SK-N-SH treated with all-trans-retinoic acid at 6 μM for 48 hours (cell line): ENCODE measurements around the gene HIF3A.

Source experiments
- CSRNP3 ChIP-seq: fragments of 250-450 bp; sonication (Bioruptor Pico); IDR thresholded peaks from 2 replicates; pipeline ENCODE4 v1.5.1; 2021; ENCODE audit warnings: mild to moderate bottlenecking, moderate library complexity
- OSR1 ChIP-seq: fragments of 250-450 bp; sonication (Bioruptor Pico); IDR thresholded peaks from 2 replicates; pipeline ENCODE4 v1.8.0; 2022; ENCODE audit warnings: moderate library complexity, mild to moderate bottlenecking, inconsistent platforms
- PATZ1 ChIP-seq: fragments of 250-450 bp; sonication (Bioruptor Pico); IDR thresholded peaks from 2 replicates; pipeline ENCODE4 v1.8.0; 2020; ENCODE audit warnings: mild to moderate bottlenecking, moderate library complexity, borderline replicate concordance
- PPARA ChIP-seq: fragments of 250-450 bp; sonication (Bioruptor Pico); IDR thresholded peaks from 2 replicates; pipeline ENCODE4 v1.5.0; 2020; ENCODE audit warnings: mild to moderate bottlenecking, borderline replicate concordance
- ZC3H10 ChIP-seq: fragments of 250-450 bp; sonication (Bioruptor Pico); IDR thresholded peaks from 2 replicates; pipeline ENCODE4 v1.5.1; 2021; ENCODE audit warnings: mild to moderate bottlenecking, moderate library complexity
- ZFP3 ChIP-seq: fragments of 250-450 bp; sonication (Bioruptor Pico); IDR thresholded peaks from 2 replicates; pipeline ENCODE4 v1.5.0; 2020; ENCODE audit warnings: mild to moderate bottlenecking, moderate library complexity
- ZFP30 ChIP-seq: fragments of 450-650 bp; formaldehyde crosslinking; IDR thresholded peaks from 2 replicates; pipeline ENCODE4 v1.5.0; 2022; ENCODE audit warnings: mild to moderate bottlenecking, moderate library complexity

- TF ChIP-seq OSR1 (CRISPR knock-in tag) (no peak), ZFP3 (CRISPR knock-in tag) (no peak), ZFP30 (CRISPR knock-in tag) (no peak), PATZ1 (CRISPR knock-in tag) (no peak), PPARA (CRISPR knock-in tag) (no peak), CSRNP3 (CRISPR knock-in tag) (no peak), ZC3H10 (CRISPR knock-in tag) (no peak)
These were observed 90.3 kb downstream of the HIF3A start for GRCh38 chr19:46386996-46387712.
